Esophagus (tissue), 2 donors: ENCODE results near the gene TOR2A. TPM values are rescaled to one million over a fixed set of nuclear protein-coding genes. Genes with fewer than 3 reads are reported as not detected.

Experiments used
- H3K27ac ChIP-seq, 2 donors: one replicate each; pipeline ENCODE4 v1.5.1; 2013; ENCODE audit warnings: low read depth in 2 of 2, mild to moderate bottlenecking in 2 of 2, inconsistent platforms in 1 of 2, low read length in 1 of 2, moderate library complexity in 1 of 2
- H3K27me3 ChIP-seq, 2 donors: one replicate each; pipeline ENCODE4 v1.6.1; 2013; ENCODE audit warnings: low read length in 2 of 2, control low read depth in 1 of 2, mild to moderate bottlenecking in 1 of 2; ENCODE audit not compliant: insufficient read depth in 2 of 2, control insufficient read depth in 1 of 2
- H3K36me3 ChIP-seq, 2 donors: one replicate each; pipeline ENCODE4 v1.6.1; 2013; ENCODE audit warnings: low read length in 1 of 2; ENCODE audit not compliant: control insufficient read depth in 2 of 2, insufficient read depth in 2 of 2
- H3K4me1 ChIP-seq, 2 donors: one replicate each; pipeline ENCODE4 v1.6.1; 2013; ENCODE audit warnings: low read length in 1 of 2; ENCODE audit not compliant: control insufficient read depth in 2 of 2, insufficient read depth in 2 of 2
- H3K4me3 ChIP-seq, 2 donors: one replicate each; pipeline ENCODE4 v1.5.1; 2013; ENCODE audit warnings: low read length in 2 of 2, mild to moderate bottlenecking in 2 of 2, low read depth in 1 of 2, moderate library complexity in 1 of 2
- H3K9me3 ChIP-seq, 2 donors: one replicate each; pipeline ENCODE4 v1.6.1; 2013; ENCODE audit warnings: mild to moderate bottlenecking in 2 of 2, low read depth in 1 of 2, low read length in 1 of 2, moderate library complexity in 1 of 2; ENCODE audit not compliant: control insufficient read depth in 2 of 2, insufficient read depth in 1 of 2
- whole genome bisulfite sequencing, 2 donors: extraction: QIAGEN DNeasy Blood & Tissue Kit; methylation state at CpG; one replicate each; pipeline ENCODE4 v1.1.7; 2013; 5-methylcytosine and 5-hydroxymethylcytosine counted together
- polyA plus RNA-seq, 2 donors: library from polyadenylated mRNA; stranded (reverse); fragments of 200-250 nt; gene quantifications; one replicate each; pipeline ENCODE4 v1.2.3, GENCODE V29; 2013
- donor health status: healthy with polysubstance abuse.
- donor health status: Bipolar disorder and iron deficiency.

Gene TOR2A
- polyA plus RNA-seq, 2 donors: 10.0 to 13.2 TPM

GRCh38 chr9:127733614-127734013, 1.5 kb downstream of the TOR2A start:
- Histone ChIP-seq H3K27me3 (no peaks in the 10 kb centered on the region), H3K9me3 (no peaks in the 10 kb centered on the region), H3K4me3 (no peak overlapping the region), H3K36me3 (peaks cover 3 to 11% of the 10 kb centered on the region in 2 donors), H3K27ac (no peak overlapping the region), H3K4me1 (peaks cover 5 to 6% of the 10 kb centered on the region in 2 donors)
- WGBS, 2 donors: 76 to 84% methylated on average over 2 of the region's 2 CpGs

DNA sequence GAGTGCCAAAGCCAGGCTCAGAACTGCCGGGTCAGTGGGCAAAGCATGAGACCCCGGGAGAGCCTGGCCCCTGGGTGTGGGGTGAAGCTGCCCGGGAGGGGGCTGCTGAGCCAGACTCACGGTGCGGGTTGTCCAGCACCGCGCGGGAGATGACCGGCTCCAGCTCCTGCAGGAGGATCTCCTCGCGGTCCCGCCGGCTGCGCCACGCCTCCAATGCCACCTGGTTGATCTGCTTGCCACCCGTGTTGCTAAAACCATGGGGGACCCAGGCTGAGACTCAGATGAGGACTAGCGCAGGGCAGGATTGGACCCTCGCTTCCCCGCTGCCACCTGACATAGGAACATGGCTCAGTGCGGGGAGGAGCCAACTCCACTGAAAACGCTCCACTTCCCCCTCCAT, 2.6 kb downstream of the TOR2A start:
- WGBS, 2 donors: 95 to 97% methylated on average over 21 of the region's 21 CpGs
- Histone ChIP-seq H3K27me3 (no peaks in the 10 kb centered on the region), H3K36me3 (peaks cover 3 to 11% of the 10 kb centered on the region in 2 donors), H3K4me3 (no peak overlapping the region), H3K4me1 (peaks cover 5 to 6% of the 10 kb centered on the region in 2 donors), H3K9me3 (no peaks in the 10 kb centered on the region), H3K27ac (no peak overlapping the region)

DNA sequence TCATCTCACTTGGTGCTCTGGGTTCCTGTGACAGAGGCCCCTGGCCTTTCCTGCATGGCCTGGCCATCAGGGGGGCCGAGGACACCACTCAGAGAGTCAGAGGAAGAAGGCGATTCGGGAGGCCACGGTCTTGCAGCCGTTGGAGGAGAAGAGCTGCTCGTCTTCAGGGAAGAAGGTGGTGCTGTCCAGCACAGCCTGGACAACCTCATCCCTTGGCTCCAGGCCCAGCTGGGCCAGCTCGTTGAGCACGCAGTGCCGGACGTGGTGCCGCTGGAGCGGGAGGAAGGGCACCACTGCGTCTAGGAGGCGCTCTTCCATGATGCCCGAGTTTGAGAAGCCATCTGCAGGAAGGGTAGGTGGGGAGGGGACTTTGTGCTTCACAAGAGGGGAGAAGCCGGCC, 3.2 kb downstream of the TOR2A start:
- Histone ChIP-seq H3K9me3 (no peaks in the 10 kb centered on the region), H3K4me1 (peaks cover 5 to 6% of the 10 kb centered on the region in 2 donors), H3K27ac (no peak overlapping the region), H3K4me3 (no peak overlapping the region), H3K36me3 (peaks cover 3 to 11% of the 10 kb centered on the region in 2 donors), H3K27me3 (no peaks in the 10 kb centered on the region)
- WGBS, 2 donors: 80 to 82% methylated on average over 16 of the region's 16 CpGs

DNA sequence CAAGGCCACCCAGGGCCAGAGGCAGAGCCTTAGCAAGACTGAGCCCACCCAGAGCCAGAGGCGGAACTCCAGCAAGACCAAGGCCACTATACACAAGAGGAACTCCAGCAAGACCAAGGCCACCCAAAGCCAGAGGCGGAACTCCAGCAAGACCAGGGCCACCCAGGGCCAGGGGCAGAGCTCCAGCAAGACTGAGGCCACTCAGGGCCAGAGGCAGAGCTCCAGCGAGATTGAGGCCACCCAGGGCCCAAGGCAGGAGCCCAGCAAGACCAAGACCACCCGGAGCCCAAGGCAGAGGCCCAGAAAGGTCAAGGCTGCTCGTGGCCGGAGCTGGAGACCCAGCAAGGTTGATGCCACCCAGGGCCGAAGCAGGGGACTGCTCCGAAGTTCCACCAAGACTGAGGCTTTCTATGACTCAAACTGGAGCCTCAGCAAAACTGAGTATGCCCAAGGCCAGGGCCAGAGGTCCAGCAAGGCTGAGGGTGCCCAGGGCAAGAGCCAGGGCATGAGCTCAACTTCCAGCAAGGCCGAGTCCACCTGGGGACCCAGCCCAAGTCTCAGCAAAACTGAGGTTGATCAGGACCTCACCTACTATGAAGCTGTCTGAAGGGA, 4.2 kb downstream of the TOR2A start:
- no peak overlapping the region for H3K27ac ChIP-seq
- WGBS, 2 donors: 88 to 89% methylated on average over 9 of the region's 9 CpGs
- no peak overlapping the region for H3K4me3 ChIP-seq
- no peaks in the 10 kb centered on the region for H3K27me3 ChIP-seq
- H3K9me3 ChIP-seq: no peaks in the 10 kb centered on the region
- H3K36me3 ChIP-seq: peaks cover 3 to 11% of the 10 kb centered on the region in 2 donors
- H3K4me1 ChIP-seq: peaks cover 5 to 6% of the 10 kb centered on the region in 2 donors

DNA sequence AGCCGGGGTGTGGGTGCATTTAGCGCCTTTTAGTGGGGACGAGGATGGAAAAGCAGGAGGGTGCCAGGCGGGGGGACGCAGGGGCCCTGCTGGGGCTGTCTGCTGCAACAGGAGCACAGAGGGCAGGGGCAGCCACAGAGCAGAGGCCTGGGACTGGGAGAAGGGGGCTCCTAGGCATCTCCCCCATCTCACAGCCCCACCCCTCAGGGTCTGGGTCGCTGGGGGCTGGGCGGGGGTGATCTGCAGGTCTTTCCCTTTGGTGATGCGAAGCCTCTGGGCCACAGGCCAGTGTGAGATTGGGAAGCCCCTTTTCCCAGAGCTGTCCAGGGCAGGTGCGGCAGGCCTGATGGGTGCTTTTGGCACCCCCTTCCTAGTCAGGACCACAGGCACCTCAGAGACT, 4.8 kb downstream of the TOR2A start:
- Histone ChIP-seq H3K9me3 (no peaks in the 10 kb centered on the region), H3K27ac (no peak overlapping the region), H3K4me1 (peaks cover 5 to 6% of the 10 kb centered on the region in 2 donors), H3K36me3 (peaks cover 3 to 11% of the 10 kb centered on the region in 2 donors), H3K4me3 (no peak overlapping the region), H3K27me3 (no peaks in the 10 kb centered on the region)
- WGBS, 2 donors: 85 to 87% methylated on average over 9 of the region's 9 CpGs

- no peak overlapping the region for H3K27ac ChIP-seq
- no peak overlapping the region for H3K4me3 ChIP-seq
- no peaks in the 10 kb centered on the region for H3K27me3 ChIP-seq
- 85 to 88% methylated on average over 18 of the region's 18 CpGs for WGBS, 2 donors
- no peaks in the 10 kb centered on the region for H3K9me3 ChIP-seq
- H3K4me1 ChIP-seq: peaks cover 5 to 7% of the 10 kb centered on the region in 2 donors
- peaks cover 3 to 11% of the 10 kb centered on the region in 2 donors for H3K36me3 ChIP-seq
Measured at GRCh38 chr9:127729522-127730256, 5.4 kb downstream of the TOR2A start.

DNA sequence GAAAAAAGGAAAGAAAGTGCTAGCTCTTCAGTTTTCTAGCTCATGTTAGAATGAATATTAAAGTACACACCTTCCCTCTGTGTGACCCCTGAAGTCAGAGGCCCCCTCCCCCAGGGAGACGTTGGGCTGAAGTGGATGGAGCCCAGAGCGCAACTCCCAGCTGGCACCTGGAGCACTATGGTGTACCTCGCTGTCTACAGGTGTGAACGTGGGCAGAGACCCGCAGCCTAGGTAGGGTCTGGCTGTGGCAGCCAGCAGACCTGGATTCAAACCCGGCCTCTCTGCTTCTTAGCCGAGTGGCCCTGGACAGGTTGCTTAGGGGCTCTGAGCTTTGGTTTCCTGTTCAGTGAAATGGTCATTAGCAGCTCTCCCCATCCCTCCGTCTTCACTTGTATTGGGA, 6.3 kb downstream of the TOR2A start:
- WGBS, 2 donors: 90 to 91% methylated on average over 8 of the region's 8 CpGs
- Histone ChIP-seq H3K27ac (no peak overlapping the region), H3K27me3 (no peaks in the 10 kb centered on the region), H3K9me3 (no peaks in the 10 kb centered on the region), H3K36me3 (peaks cover 3 to 11% of the 10 kb centered on the region in 2 donors), H3K4me1 (peaks cover 2% of the 10 kb centered on the region in 2 donors), H3K4me3 (no peak overlapping the region)

DNA sequence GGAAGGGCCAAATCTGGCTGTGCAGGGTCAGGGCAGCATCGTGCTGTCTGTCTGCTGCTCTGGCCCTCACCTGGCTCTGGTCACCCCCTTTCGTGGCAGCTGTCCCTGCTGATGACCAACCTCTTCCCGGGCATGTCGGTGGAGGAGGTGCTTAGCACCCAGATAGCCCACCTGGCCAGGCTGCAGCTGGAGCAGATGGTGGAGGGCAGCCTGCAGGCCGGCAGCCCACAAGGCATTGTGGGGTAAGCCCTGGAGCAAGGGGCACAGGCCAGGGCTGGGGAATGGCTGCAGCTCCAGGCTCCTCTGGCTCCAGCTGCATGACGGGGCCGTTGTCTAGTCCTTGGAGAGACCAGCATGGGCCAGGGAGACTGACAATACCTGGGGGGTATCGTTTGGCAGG, 8.2 kb downstream of the TOR2A start:
- 79% methylated on average over 8 of the region's 8 CpGs for WGBS, 2 donors
- no peaks in the 10 kb centered on the region for H3K9me3 ChIP-seq
- no peak overlapping the region for H3K27ac ChIP-seq
- no peak overlapping the region for H3K4me3 ChIP-seq
- H3K4me1 ChIP-seq: peaks cover 3 to 11% of the 10 kb centered on the region in 2 donors
- no peaks in the 10 kb centered on the region for H3K27me3 ChIP-seq
- peaks cover 3 to 9% of the 10 kb centered on the region in 2 donors for H3K36me3 ChIP-seq

DNA sequence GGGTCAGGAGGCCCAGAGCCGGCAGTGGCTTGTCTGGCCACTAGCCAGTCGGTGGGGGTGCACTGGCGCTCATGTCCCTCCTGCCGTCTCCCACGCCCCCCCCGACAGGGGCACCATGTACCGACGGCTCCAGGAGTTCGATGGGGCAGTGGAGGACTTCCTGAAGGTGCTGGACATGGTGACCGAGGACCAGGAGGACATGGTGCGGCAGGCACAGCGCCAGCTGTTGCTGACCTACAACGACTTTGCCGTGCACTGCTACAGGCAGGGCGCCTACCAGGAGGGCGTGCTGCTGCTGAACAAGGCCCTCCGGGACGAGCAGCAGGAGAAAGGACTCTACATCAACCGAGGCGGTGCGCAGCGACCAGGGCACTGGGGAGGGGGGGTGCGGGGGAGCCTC, 11.1 kb downstream of the TOR2A start:
- WGBS, 2 donors: 42 to 50% methylated on average over 23 of the region's 23 CpGs
- peaks cover 3 to 12% of the 10 kb centered on the region in 2 donors for H3K4me1 ChIP-seq
- H3K27ac ChIP-seq: no peak overlapping the region
- H3K9me3 ChIP-seq: no peaks in the 10 kb centered on the region
- H3K4me3 ChIP-seq: no peak overlapping the region
- H3K36me3 ChIP-seq: no peaks in the 10 kb centered on the region
- no peaks in the 10 kb centered on the region for H3K27me3 ChIP-seq

DNA sequence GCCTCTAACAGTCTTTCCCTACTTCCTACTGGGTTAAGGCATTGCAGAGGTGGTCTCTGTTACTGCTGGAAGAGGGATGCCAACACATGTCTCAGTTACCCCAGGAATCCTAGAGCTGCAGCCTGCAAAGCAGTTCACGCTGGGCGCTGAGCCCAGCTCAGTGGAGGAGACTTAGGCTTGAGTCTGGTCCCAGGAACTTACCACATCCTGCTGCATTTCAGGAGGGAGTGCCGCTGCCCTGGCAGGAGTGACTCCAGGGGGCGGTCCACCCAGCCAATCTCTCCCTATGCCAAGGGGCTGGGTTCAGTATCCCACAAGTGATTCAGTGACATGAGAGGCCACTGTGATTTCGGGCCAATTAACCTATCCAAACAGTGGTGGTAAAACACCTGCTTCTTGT, 11.7 kb downstream of the TOR2A start:
- Histone ChIP-seq H3K4me1 (peaks cover 3 to 12% of the 10 kb centered on the region in 2 donors), H3K4me3 (no peak overlapping the region), H3K9me3 (no peaks in the 10 kb centered on the region), H3K27ac (no peak overlapping the region), H3K36me3 (no peaks in the 10 kb centered on the region), H3K27me3 (no peaks in the 10 kb centered on the region)
- WGBS, 2 donors: 57 to 67% methylated on average over 5 of the region's 5 CpGs
